Muscle layer of duodenum (tissue), 2 donors: Measurements from ENCODE around the gene RMC1.
"Not testable (repeated sequence)": the region's sequence is repeated elsewhere in the genome, so short reads cannot be mapped to it uniquely, and the experiment has no call there.

Source experiments
- H3K27ac ChIP-seq: one replicate; pipeline ENCODE4 v1.7.0; 2013; ENCODE audit warnings: mild to moderate bottlenecking, low read length
- H3K27me3 ChIP-seq: one replicate; pipeline ENCODE4 v1.7.0; 2013; ENCODE audit warnings: low read depth, mild to moderate bottlenecking, control low read depth, low read length
- H3K36me3 ChIP-seq, 2 donors: one replicate each; pipeline ENCODE4 v1.7.0; 2013; ENCODE audit warnings: low read length in 2 of 2, control low read depth in 1 of 2, mild to moderate bottlenecking in 1 of 2; ENCODE audit not compliant: insufficient read depth in 2 of 2, control insufficient read depth in 1 of 2
- H3K4me1 ChIP-seq, 2 donors: one replicate each; pipeline ENCODE4 v1.7.0; 2013; ENCODE audit warnings: low read length in 2 of 2, mild to moderate bottlenecking in 2 of 2, control low read depth in 1 of 2, moderate library complexity in 1 of 2; ENCODE audit not compliant: insufficient read depth in 2 of 2, control insufficient read depth in 1 of 2
- H3K4me3 ChIP-seq, 2 donors: one replicate each; pipeline ENCODE4 v1.7.0; 2013; ENCODE audit warnings: low read length in 2 of 2, low read depth in 1 of 2, mild to moderate bottlenecking in 1 of 2
- H3K9me3 ChIP-seq, 2 donors: one replicate each; pipeline ENCODE4 v1.7.0; 2013; ENCODE audit warnings: low read length in 2 of 2, control low read depth in 1 of 2, mild to moderate bottlenecking in 1 of 2; ENCODE audit not compliant: control insufficient read depth in 1 of 2
- donor health status: healthy.

Gene RMC1

GRCh38 chr18:23548719-23549118 is 45.4 kb downstream of the RMC1 start:
- Histone ChIP-seq H3K9me3 (no peaks in the 10 kb centered on the region), H3K36me3 (peaks cover 44 to 62% of the 10 kb centered on the region in 2 donors), H3K4me3 (no peak overlapping the region), H3K27me3 (no peaks in the 10 kb centered on the region), H3K27ac (no peak overlapping the region), H3K4me1 (peaks cover 0 to 3% of the 10 kb centered on the region in 2 donors)

- Histone ChIP-seq H3K36me3 (peaks cover 52 to 62% of the 10 kb centered on the region in 2 donors), H3K27me3 (no peaks in the 10 kb centered on the region), H3K4me3 (no peak overlapping the region), H3K27ac (no peak overlapping the region), H3K9me3 (no peaks in the 10 kb centered on the region), H3K4me1 (peaks cover 0 to 3% of the 10 kb centered on the region in 2 donors)
Observed at GRCh38 chr18:23550898-23551297, 47.6 kb downstream of the RMC1 start.

- H3K36me3 ChIP-seq = peaks cover 54 to 65% of the 10 kb centered on the region in 2 donors
- H3K27ac ChIP-seq = no peak overlapping the region
- H3K4me1 ChIP-seq = peaks cover 0 to 3% of the 10 kb centered on the region in 2 donors
- no peak overlapping the region for H3K4me3 ChIP-seq
- no peaks in the 10 kb centered on the region for H3K27me3 ChIP-seq
- H3K9me3 ChIP-seq = no peaks in the 10 kb centered on the region
Observed at GRCh38 chr18:23551978-23552377, 48.7 kb downstream of the RMC1 start.

- Histone ChIP-seq H3K4me3 (no peak overlapping the region), H3K27ac (no peak overlapping the region), H3K27me3 (no peaks in the 10 kb centered on the region), H3K36me3 (peaks cover 55 to 69% of the 10 kb centered on the region in 2 donors), H3K4me1 (peaks cover 0 to 3% of the 10 kb centered on the region in 2 donors), H3K9me3 (no peaks in the 10 kb centered on the region)
Observed at GRCh38 chr18:23552505-23552904, 49.2 kb downstream of the RMC1 start.

- no peaks in the 10 kb centered on the region for H3K4me1 ChIP-seq
Observed at GRCh38 chr18:23553887-23554286, 50.6 kb downstream of the RMC1 start.

GRCh38 chr18:23556145-23556780 is 53.0 kb downstream of the RMC1 start:
- H3K9me3 ChIP-seq = no peaks in the 10 kb centered on the region
- H3K4me1 ChIP-seq = no peaks in the 10 kb centered on the region
- no peak overlapping the region for H3K27ac ChIP-seq
- no peaks in the 10 kb centered on the region for H3K27me3 ChIP-seq
- H3K4me3 ChIP-seq = no peak overlapping the region
- peaks cover 66 to 92% of the 10 kb centered on the region in 2 donors for H3K36me3 ChIP-seq

More at GRCh38 chr18:23553887-23554286, 50.6 kb downstream of the RMC1 start:
- peaks cover 58 to 79% of the 10 kb centered on the region in 2 donors for H3K36me3 ChIP-seq
- H3K4me3 ChIP-seq = no peak overlapping the region
- no peaks in the 10 kb centered on the region for H3K27me3 ChIP-seq
- H3K27ac ChIP-seq = no peak overlapping the region
- no peaks in the 10 kb centered on the region for H3K9me3 ChIP-seq

- H3K27ac ChIP-seq, H3K4me3 ChIP-seq, H3K9me3 ChIP-seq, H3K4me1 ChIP-seq, H3K27me3 ChIP-seq: not testable (repeated sequence)
- peaks cover 59 to 93% of the 10 kb centered on the region in 2 donors for H3K36me3 ChIP-seq
Observed at GRCh38 chr18:23557511-23557910, 54.2 kb downstream of the RMC1 start.

- Histone ChIP-seq H3K27me3 (no peaks in the 10 kb centered on the region), H3K9me3 (no peaks in the 10 kb centered on the region), H3K27ac (no peak overlapping the region), H3K36me3 (peaks cover 39 to 74% of the 10 kb centered on the region in 2 donors), H3K4me3 (no peak overlapping the region), H3K4me1 (no peaks in the 10 kb centered on the region)
Observed at GRCh38 chr18:23560186-23560585, 56.9 kb downstream of the RMC1 start.

- Histone ChIP-seq H3K27ac (no peak overlapping the region), H3K9me3 (no peaks in the 10 kb centered on the region), H3K4me3 (no peak overlapping the region), H3K36me3 (peaks cover 35 to 63% of the 10 kb centered on the region in 2 donors), H3K27me3 (no peaks in the 10 kb centered on the region), H3K4me1 (no peaks in the 10 kb centered on the region)
Observed at GRCh38 chr18:23563377-23564043, 60.2 kb downstream of the RMC1 start.

- H3K27me3 ChIP-seq = no peaks in the 10 kb centered on the region
- H3K9me3 ChIP-seq = no peaks in the 10 kb centered on the region
- no peak overlapping the region for H3K27ac ChIP-seq
- peaks cover 33 to 56% of the 10 kb centered on the region in 2 donors for H3K36me3 ChIP-seq
- H3K4me1 ChIP-seq = no peaks in the 10 kb centered on the region
- H3K4me3 ChIP-seq = no peak overlapping the region
Observed at GRCh38 chr18:23565916-23566547, 62.7 kb downstream of the RMC1 start.

GRCh38 chr18:23567671-23568070 is 64.4 kb downstream of the RMC1 start:
- Histone ChIP-seq H3K9me3 (no peaks in the 10 kb centered on the region), H3K27me3 (no peaks in the 10 kb centered on the region), H3K27ac (no peak overlapping the region), H3K4me3 (no peak overlapping the region), H3K4me1 (no peaks in the 10 kb centered on the region), H3K36me3 (peaks cover 28 to 44% of the 10 kb centered on the region in 2 donors)
